ENCODE results near the gene NR4A3. TPM values are rescaled to one million over a fixed set of nuclear protein-coding genes. Genes with fewer than 3 reads are reported as not detected.

Gene NR4A3
- total and polyA plus RNA-seq, 2 of the 13 experiments (the other 11 are each of a cell fraction or from before 2014, with no cell fraction given): 0.02 to 0.09 TPM

DNA sequence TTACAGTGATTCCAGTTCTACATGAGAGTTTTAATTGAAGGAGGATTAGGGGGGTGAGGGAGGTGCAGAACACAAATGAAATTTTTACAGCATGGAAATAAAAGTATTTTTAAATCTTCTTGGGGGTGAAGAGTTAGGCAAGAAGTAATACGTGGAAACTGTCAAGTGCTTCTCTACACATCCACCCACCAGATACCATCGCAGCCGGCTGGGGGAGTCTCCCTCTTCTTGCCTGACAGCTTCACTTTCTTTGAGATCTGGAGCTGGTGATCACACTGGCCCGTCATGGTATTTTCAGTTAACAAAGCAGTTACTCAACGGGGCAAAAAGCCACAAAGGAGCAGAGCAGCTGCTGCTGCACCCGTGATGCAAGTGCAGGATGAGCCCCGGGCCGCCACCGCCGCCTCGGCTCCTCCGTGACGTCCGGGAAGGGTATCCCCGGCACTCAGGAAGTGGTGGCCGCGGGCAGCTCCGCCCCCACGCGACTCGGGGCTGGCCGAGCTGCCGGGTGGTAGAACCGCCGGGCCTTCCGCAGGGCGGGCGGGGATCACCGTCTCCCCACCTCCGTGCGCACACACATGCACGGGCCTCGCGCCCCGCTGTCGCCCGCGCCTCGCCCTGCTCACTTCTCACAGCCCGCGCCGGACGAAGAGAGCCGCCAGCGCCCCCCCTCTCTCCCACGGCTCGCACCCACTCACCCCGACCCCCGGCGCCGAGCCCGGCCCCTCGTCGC is 2.4 kb upstream of the NR4A3 start (continued):
- no peak for TF ChIP-seq FOXA1 (IDR thresholded peaks at IDR 0.05)
- peak; percentile 7; the same call in 1 of the 2 replicates for TF ChIP-seq FOXA1 (CRISPR knock-in tag; IDR thresholded peaks at IDR 0.05)
- TF ChIP-seq ZNF34 (CRISPR knock-in tag; IDR thresholded peaks at IDR 0.05; ENCODE audit: borderline replicate concordance): no peak
- no peak for TF ChIP-seq STAG1 (CRISPR knock-in tag; IDR thresholded peaks at IDR 0.05)
- no peak for TF ChIP-seq ZNF576 (CRISPR knock-in tag; IDR thresholded peaks at IDR 0.05)
- TF ChIP-seq MXD1 (CRISPR knock-in tag; IDR thresholded peaks at IDR 0.05): no peak
- TF ChIP-seq, protein P1, sequence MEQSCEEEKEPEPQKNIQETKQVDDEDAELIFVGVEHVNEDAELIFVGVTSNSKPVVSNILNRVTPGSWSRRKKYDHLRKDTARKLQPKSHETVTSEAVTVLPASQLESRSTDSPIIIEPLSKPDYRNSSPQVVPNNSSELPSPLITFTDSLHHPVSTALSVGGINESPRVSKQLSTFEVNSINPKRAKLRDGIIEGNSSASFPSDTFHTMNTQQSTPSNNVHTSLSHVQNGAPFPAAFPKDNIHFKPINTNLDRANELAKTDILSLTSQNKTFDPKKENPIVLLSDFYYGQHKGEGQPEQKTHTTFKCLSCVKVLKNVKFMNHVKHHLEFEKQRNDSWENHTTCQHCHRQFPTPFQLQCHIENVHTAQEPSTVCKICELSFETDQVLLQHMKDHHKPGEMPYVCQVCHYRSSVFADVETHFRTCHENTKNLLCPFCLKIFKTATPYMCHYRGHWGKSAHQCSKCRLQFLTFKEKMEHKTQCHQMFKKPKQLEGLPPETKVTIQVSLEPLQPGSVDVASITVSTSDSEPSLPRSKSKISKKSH (CRISPR knock-in tag; IDR thresholded peaks at IDR 0.05; ENCODE audit: borderline replicate concordance): no peak
- peak; percentile 92 for TF ChIP-seq POLR2G (IDR thresholded peaks at IDR 0.05; ENCODE audit: low read depth, low read length)
- no peak; the same call in 1 of the 2 replicates for TF ChIP-seq MYC (CRISPR knock-in tag; IDR thresholded peaks at IDR 0.05; ENCODE audit: borderline replicate concordance)
- no peak for TF ChIP-seq JDP2 (CRISPR knock-in tag; IDR thresholded peaks at IDR 0.05; ENCODE audit: borderline replicate concordance)
- no peak for TF ChIP-seq FUBP1 (CRISPR knock-in tag; IDR thresholded peaks at IDR 0.05; ENCODE audit: borderline replicate concordance)
- no peak for TF ChIP-seq SYNCRIP (IDR thresholded peaks at IDR 0.05; ENCODE audit: insufficient read depth, low read depth, low read length)
- TF ChIP-seq ZFP82 (CRISPR knock-in tag; IDR thresholded peaks at IDR 0.05; ENCODE audit: borderline replicate concordance): no peak
- no peak; the same call in 1 of the 2 replicates for TF ChIP-seq ZBTB7A (CRISPR knock-in tag; IDR thresholded peaks at IDR 0.05)
- no peak for TF ChIP-seq PHF5A (CRISPR knock-in tag; IDR thresholded peaks at IDR 0.05; ENCODE audit: low read depth, unreplicated experiment)
- no peak for TF ChIP-seq ZMYM3 (CRISPR knock-in tag; IDR thresholded peaks at IDR 0.05)
- no peak for TF ChIP-seq ZNF407 (CRISPR knock-in tag; IDR thresholded peaks at IDR 0.05; ENCODE audit: not compliant biosample characterization)

All from HepG2 (cell line).